NOMO-1 treated with dmso at 0.1 percent for 144 hours (cell line): ENCODE measurements around the gene DCXR.

Source experiments
- DNase-seq: peaks from one replicate; lab custom pipeline; 2025; ENCODE audit not compliant: unreplicated experiment; lab: John Stamatoyannopoulos, UW

DCXR gene

GRCh38 chr17:82024859-82025258, 12.6 kb downstream of the DCXR start:
- DNase-seq, result no peak

- DNase-seq, result peak; percentile 49
Observed at GRCh38 chr17:82023447-82024241, 13.9 kb downstream of the DCXR start.

- peak; percentile 99 for DNase-seq
Observed at GRCh38 chr17:82022981-82023446, 14.5 kb downstream of the DCXR start, which contains the start of gene LRRC45. TSS of gene LRRC45 (plus strand) at chr17:82023305. CDS start at chr17:82023644, 339 bp downstream.

GRCh38 chr17:82022310-82022980, 15.1 kb downstream of the DCXR start, which contains the start of gene CENPX:
TSS of gene CENPX (minus strand) at chr17:82022878. CDS start at chr17:82022861, 17 bp downstream.
- no peak for DNase-seq

GRCh38 chr17:82021900-82022309, 15.6 kb downstream of the DCXR start:
- DNase-seq, result no peak

GRCh38 chr17:82021107-82021899, 16.2 kb downstream of the DCXR start:
- DNase-seq, result no peak

- DNase-seq, result no peak
Observed at GRCh38 chr17:82020572-82021106, 16.9 kb downstream of the DCXR start.

- no peak for DNase-seq
Observed at GRCh38 chr17:82019690-82020571, 17.6 kb downstream of the DCXR start.

- no peak for DNase-seq
Observed at GRCh38 chr17:82018989-82019689, 18.4 kb downstream of the DCXR start.

GRCh38 chr17:82018152-82018988, 19.1 kb downstream of the DCXR start:
- DNase-seq, result no peak

GRCh38 chr17:82017612-82018151, 19.8 kb downstream of the DCXR start:
- DNase-seq, result no peak

GRCh38 chr17:82016875-82017459, 20.5 kb downstream of the DCXR start:
- no peak for DNase-seq

- DNase-seq, result no peak
Observed at GRCh38 chr17:82016061-82016874, 21.2 kb downstream of the DCXR start.

GRCh38 chr17:82015311-82015971, 22.1 kb downstream of the DCXR start:
- no peak for DNase-seq

GRCh38 chr17:82014971-82015310, 22.6 kb downstream of the DCXR start:
- no peak for DNase-seq

- DNase-seq, result no peak
Observed at GRCh38 chr17:82014432-82014831, 23.1 kb downstream of the DCXR start.
